Effector memory CD4-positive, alpha-beta T cell (primary cell): ENCODE results near the gene ATXN10.

Experiments
- DNase-seq, 3 donors: peaks; one replicate each; pipeline ENCODE4 v3.0.0-alpha.2; 2020
- H3K27ac ChIP-seq: 2 replicates; pipeline ENCODE4 v1.7.0; 2013; ENCODE audit warnings: mild to moderate bottlenecking, low read length, moderate library complexity; ENCODE audit not compliant: insufficient read depth, poor library complexity, severe bottlenecking
- H3K27me3 ChIP-seq: replicated peaks from 2 replicates; pipeline ENCODE4 v1.7.0; 2013; ENCODE audit warnings: mild to moderate bottlenecking, low read length; ENCODE audit not compliant: insufficient read depth, control insufficient read depth, poor library complexity, severe bottlenecking
- H3K36me3 ChIP-seq: 2 replicates; pipeline ENCODE4 v1.7.0; 2013; ENCODE audit warnings: mild to moderate bottlenecking, low read length, moderate library complexity; ENCODE audit not compliant: control insufficient read depth, insufficient read depth
- H3K4me1 ChIP-seq: 2 replicates; pipeline ENCODE4 v1.7.0; 2013; ENCODE audit warnings: low read length, mild to moderate bottlenecking; ENCODE audit not compliant: control insufficient read depth, insufficient read depth, poor library complexity, severe bottlenecking
- H3K4me3 ChIP-seq: 2 replicates; pipeline ENCODE4 v1.7.0; 2013; ENCODE audit warnings: low read length, low read depth, mild to moderate bottlenecking; ENCODE audit not compliant: insufficient read depth, poor library complexity, severe bottlenecking
- H3K9me3 ChIP-seq: 2 replicates; pipeline ENCODE4 v1.7.0; 2013; ENCODE audit warnings: mild to moderate bottlenecking, low read length, moderate library complexity; ENCODE audit not compliant: control insufficient read depth

ATXN10 gene

GRCh38 chr22:45867118-45867905 is 195.7 kb downstream of the ATXN10 start:
- no peak for DNase-seq
- Histone ChIP-seq H3K4me1 (no peaks in the 10 kb centered on the region), H3K27ac (no peak overlapping the region), H3K4me3 (no peak overlapping the region), H3K9me3 (no peaks in the 10 kb centered on the region), H3K36me3 (no peaks in the 10 kb centered on the region), H3K27me3 (peaks cover 11% of the 10 kb centered on the region)

DNA sequence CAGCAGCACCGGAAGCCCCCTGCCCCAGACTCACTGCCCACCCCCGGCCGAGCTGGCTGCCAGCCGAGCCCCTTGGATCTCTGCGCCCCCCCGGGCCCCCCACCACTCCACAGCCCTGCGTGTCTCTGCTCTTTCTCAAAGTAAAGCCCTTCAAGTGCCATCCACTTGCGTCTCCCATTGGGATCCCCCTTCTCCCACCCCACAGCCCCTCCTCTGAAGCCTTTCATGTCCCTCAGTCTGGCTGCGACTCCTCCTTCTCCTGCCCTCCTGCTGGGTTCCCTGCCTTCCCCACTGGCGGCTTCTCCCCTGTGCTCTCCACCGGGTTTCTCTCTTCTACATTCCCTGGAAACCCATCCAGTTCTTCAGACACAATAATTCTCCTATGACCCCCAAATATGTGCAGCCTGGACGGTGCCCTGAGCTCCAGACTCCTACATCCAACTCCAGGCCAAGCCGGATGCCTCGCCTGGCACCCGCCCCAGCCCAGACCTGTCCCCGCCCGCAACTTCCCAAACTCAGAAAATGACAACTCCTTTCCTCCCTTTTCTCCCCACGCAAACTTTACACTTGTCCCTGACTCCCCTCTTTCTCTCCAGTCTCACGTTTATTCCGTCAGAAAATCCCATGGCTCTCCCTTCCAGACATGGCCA is 196.4 kb downstream of the ATXN10 start:
- Histone ChIP-seq H3K27ac (no peak overlapping the region), H3K36me3 (no peaks in the 10 kb centered on the region), H3K27me3 (peaks cover 11% of the 10 kb centered on the region), H3K4me3 (no peak overlapping the region), H3K4me1 (no peaks in the 10 kb centered on the region), H3K9me3 (no peaks in the 10 kb centered on the region)
- no peak for DNase-seq

GRCh38 chr22:45868571-45869339 is 197.1 kb downstream of the ATXN10 start:
- Histone ChIP-seq H3K27me3 (peaks cover 11% of the 10 kb centered on the region), H3K9me3 (no peaks in the 10 kb centered on the region), H3K4me1 (no peaks in the 10 kb centered on the region), H3K27ac (no peak overlapping the region), H3K4me3 (no peak overlapping the region), H3K36me3 (no peaks in the 10 kb centered on the region)
- DNase-seq: no peak

DNA sequence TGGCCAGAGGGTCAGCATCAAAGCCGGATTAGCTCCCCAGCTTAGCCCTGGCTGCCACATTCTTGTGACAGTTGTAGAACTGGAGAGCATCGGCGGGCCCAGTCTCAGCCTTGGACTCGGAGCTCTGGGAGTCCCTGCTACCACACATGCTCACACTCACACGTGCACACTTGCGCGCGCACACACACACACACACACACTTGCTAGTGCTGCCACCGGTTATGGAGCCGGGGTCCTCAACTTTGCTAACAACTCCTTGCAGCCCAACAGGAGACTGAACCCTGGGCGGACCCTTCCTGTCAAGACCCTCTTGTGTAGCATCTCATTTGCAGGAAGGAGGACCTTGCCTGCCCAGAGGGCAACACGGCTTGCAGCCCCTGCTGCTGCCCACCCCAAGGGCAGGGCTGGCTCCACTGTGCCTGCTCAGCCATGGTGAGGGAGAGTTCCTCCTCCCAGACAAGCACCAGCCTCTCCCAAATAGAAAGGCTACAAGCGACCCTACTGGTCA is 197.8 kb downstream of the ATXN10 start:
- no peaks in the 10 kb centered on the region for H3K4me1 ChIP-seq
- H3K9me3 ChIP-seq: no peaks in the 10 kb centered on the region
- H3K36me3 ChIP-seq: no peaks in the 10 kb centered on the region
- H3K4me3 ChIP-seq: no peak overlapping the region
- peaks cover 11% of the 10 kb centered on the region for H3K27me3 ChIP-seq
- no peak for DNase-seq
- H3K27ac ChIP-seq: no peak overlapping the region

DNA sequence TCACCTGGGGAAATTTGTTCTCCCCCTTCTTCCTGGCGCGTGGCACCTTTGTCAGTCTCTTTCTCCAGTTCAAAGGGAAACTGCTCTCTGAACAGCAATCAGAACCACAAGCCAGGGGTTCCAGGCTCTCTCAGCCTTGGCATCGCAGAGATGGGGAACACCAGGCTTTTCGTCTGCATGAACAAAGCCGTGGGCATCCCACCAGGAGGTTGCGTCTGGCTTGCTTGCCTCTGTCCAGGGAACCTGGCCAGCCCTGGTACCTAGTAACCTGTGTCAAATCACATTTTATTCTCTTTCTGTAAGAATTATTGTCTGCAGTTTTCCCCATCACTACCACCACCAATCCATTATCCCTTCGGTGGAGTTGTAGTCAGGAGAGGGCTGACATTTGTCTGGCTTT is 198.4 kb downstream of the ATXN10 start:
- no peak for DNase-seq
- H3K27me3 ChIP-seq: peaks cover 11% of the 10 kb centered on the region

DNA sequence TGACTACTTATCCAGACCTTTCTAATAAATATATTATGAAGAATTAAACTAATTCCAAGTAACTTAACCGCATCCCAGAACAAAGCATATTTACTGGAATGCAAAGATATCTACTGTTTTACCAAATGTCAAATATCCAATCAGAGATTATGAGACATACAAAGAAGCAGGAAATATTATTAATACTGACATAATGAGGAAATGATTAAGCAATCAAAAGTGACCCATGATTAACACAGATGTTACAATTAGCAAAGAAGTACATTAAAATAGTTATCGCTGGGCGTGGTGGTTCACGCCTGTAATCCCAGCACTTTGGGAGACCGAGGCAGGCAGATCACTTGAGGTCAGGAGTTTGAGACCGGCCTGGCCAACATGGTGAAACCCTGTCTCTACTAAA is 200.1 kb downstream of the ATXN10 start:
- Histone ChIP-seq H3K4me3 (no peak overlapping the region), H3K9me3 (no peaks in the 10 kb centered on the region), H3K4me1 (no peaks in the 10 kb centered on the region), H3K36me3 (no peaks in the 10 kb centered on the region), H3K27me3 (peaks cover 11% of the 10 kb centered on the region), H3K27ac (no peak overlapping the region)
- DNase-seq: no peak

More for the DNA sequence above, 198.4 kb downstream of the ATXN10 start:
- Histone ChIP-seq H3K36me3 (no peaks in the 10 kb centered on the region), H3K4me1 (no peaks in the 10 kb centered on the region), H3K4me3 (no peak overlapping the region), H3K27ac (no peak overlapping the region), H3K9me3 (no peaks in the 10 kb centered on the region)

GRCh38 chr22:45872659-45873263 is 201.1 kb downstream of the ATXN10 start:
- Histone ChIP-seq H3K4me3 (no peak overlapping the region), H3K9me3 (no peaks in the 10 kb centered on the region), H3K36me3 (no peaks in the 10 kb centered on the region), H3K27me3 (peaks cover 6% of the 10 kb centered on the region), H3K4me1 (no peaks in the 10 kb centered on the region), H3K27ac (no peak overlapping the region)
- DNase-seq: no peak

GRCh38 chr22:45876136-45877035 is 204.8 kb downstream of the ATXN10 start:
- DNase-seq: no peak
- Histone ChIP-seq H3K36me3 (no peaks in the 10 kb centered on the region), H3K9me3 (no peaks in the 10 kb centered on the region), H3K27ac (no peak overlapping the region), H3K27me3 (peaks cover 10% of the 10 kb centered on the region), H3K4me3 (no peak overlapping the region), H3K4me1 (no peaks in the 10 kb centered on the region)

DNA sequence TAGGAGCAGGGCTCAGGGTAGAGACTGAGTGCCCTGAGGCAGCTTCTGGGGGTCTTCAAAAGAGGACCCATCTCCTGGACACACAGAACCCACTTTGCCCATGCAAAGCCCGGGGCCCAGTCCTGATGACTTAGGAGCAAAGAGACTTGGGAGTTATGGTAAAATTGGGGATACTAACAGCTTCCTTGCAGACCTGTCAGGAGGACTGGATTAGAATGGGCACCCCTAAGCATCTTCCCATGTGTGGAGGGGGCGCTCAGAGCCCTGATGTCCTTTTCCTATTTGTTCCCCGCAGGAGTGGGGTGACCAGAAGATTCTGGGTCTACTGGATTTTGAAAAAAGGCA is 205.4 kb downstream of the ATXN10 start:
- no peaks in the 10 kb centered on the region for H3K36me3 ChIP-seq
- no peak overlapping the region for H3K27ac ChIP-seq
- no peaks in the 10 kb centered on the region for H3K9me3 ChIP-seq
- DNase-seq: no peak
- peaks cover 10% of the 10 kb centered on the region for H3K27me3 ChIP-seq
- no peaks in the 10 kb centered on the region for H3K4me1 ChIP-seq
- no peak overlapping the region for H3K4me3 ChIP-seq
